Measurements from ENCODE around the gene CDH19. TPM values are rescaled to one million over a fixed set of nuclear protein-coding genes. Genes with fewer than 3 reads are reported as not detected.

Gene CDH19
- polyA plus RNA-seq, 3 donors: 0.01 TPM; not detected in 2

DNA sequence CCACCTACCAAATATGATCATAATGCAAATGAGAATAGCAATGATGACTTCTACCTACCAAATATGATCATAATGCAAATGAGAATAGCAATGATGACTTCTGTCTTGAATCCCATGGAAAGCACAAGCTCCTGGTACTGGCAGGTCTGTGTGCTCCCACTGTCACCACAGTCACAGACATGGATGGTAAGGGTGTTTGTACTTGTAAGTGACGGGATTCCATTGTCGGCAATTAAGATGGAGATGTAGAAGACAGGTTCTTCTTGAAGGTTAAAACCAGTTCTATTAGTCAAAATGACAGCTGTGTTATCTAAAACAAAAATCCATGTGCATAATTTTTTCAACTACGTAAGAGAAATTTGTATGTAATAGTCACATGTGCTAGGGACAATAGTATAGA, 95.0 kb downstream of the CDH19 start:
- no peaks in the 10 kb centered on the region for H3K9me3 ChIP-seq (replicated peaks in 1 of 2; ENCODE audit: control insufficient read depth in 1 of 2, insufficient read depth in 1 of 2, low read length in 2 of 2)
- no CpG with 5 or more reads among the region's 3 CpGs for WGBS (ENCODE audit: insufficient coverage)

DNA sequence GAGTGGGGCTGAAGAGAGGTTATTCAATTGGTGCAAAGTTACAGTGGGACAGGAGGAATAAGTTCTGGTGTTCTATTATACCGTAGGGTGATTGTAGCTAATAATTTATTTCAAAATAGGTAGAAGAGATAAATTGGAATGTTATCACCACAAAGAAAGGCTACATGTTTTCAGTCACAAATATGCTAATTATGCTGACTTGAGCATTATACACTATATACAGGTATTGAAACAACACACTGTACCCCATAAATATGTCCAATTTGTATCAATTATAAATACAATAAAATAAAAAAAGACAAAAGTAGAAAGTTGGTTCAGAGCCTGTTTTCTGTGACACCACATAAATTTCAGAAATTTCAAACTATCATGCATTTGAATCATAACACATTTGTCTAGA, 97.7 kb downstream of the CDH19 start:
- Mint-ChIP-seq H3K9me3 (no peaks in the 10 kb centered on the region), H3K36me3 (no peaks in the 10 kb centered on the region), H3K27ac (no peak overlapping the region)

More for the DNA sequence above, 95.0 kb downstream of the CDH19 start:
- H2AFZ ChIP-seq (ENCODE audit: insufficient read depth, low read depth, low read length, poor library complexity, severe bottlenecking): no peak overlapping the region
- Mint-ChIP-seq H3K27ac (no peak overlapping the region), H3K9me3 (no peaks in the 10 kb centered on the region), H3K27me3 (ENCODE audit: low read depth in 3 of 3) (no peaks in the 10 kb centered on the region), H3K4me3 (no peak overlapping the region), H3K4me1 (peaks cover 15% of the 10 kb centered on the region), H3K36me3 (no peaks in the 10 kb centered on the region)
- H3K4me3 ChIP-seq (replicated peaks in 1 of 3; ENCODE audit: low read depth in 2 of 3, low read length in 3 of 3): no peak overlapping the region
- TF ChIP-seq, protein P1, sequence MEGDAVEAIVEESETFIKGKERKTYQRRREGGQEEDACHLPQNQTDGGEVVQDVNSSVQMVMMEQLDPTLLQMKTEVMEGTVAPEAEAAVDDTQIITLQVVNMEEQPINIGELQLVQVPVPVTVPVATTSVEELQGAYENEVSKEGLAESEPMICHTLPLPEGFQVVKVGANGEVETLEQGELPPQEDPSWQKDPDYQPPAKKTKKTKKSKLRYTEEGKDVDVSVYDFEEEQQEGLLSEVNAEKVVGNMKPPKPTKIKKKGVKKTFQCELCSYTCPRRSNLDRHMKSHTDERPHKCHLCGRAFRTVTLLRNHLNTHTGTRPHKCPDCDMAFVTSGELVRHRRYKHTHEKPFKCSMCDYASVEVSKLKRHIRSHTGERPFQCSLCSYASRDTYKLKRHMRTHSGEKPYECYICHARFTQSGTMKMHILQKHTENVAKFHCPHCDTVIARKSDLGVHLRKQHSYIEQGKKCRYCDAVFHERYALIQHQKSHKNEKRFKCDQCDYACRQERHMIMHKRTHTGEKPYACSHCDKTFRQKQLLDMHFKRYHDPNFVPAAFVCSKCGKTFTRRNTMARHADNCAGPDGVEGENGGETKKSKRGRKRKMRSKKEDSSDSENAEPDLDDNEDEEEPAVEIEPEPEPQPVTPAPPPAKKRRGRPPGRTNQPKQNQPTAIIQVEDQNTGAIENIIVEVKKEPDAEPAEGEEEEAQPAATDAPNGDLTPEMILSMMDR (IDR thresholded peaks at IDR 0.05): no peak
- no peaks in the 10 kb centered on the region for H3K4me1 ChIP-seq (ENCODE audit: control insufficient read depth in 1 of 2, insufficient read depth in 2 of 2, low read length in 2 of 2)
- H3K27ac ChIP-seq (ENCODE audit: low read depth in 1 of 2, low read length in 2 of 2): no peak overlapping the region
- no peaks in the 10 kb centered on the region for H3K27me3 ChIP-seq (ENCODE audit: control insufficient read depth in 2 of 2, insufficient read depth in 2 of 2, low read length in 2 of 2)
- no peaks in the 10 kb centered on the region for H4K20me1 ChIP-seq (ENCODE audit: insufficient read depth, low read length)
- no peak for DNase-seq
- no peaks in the 10 kb centered on the region for H3K79me2 ChIP-seq (ENCODE audit: insufficient read depth, low read length)
- no peak overlapping the region for H3K4me2 ChIP-seq (replicated peaks; ENCODE audit: extremely low read depth, low read length, poor library complexity, severe bottlenecking)
- no peaks in the 10 kb centered on the region for H3K36me3 ChIP-seq (replicated peaks in 1 of 2; ENCODE audit: control insufficient read depth in 1 of 2, insufficient read depth in 2 of 2, low read length in 2 of 2)
- intact Hi-C loops (cut with micrococcal nuclease): no loop called here
- H3K9ac ChIP-seq (ENCODE audit: insufficient read depth, low read length, poor library complexity, severe bottlenecking): no peak overlapping the region

More for the DNA sequence above, 97.7 kb downstream of the CDH19 start:
- Mint-ChIP-seq H3K4me1 (peaks cover 5% of the 10 kb centered on the region), H3K27me3 (ENCODE audit: low read depth in 3 of 3) (no peaks in the 10 kb centered on the region), H3K4me3 (no peak overlapping the region)
- WGBS (ENCODE audit: insufficient coverage): no CpG with 5 or more reads among the region's 1 CpG
- intact Hi-C loops (cut with micrococcal nuclease): no loop called here
- H3K79me2 ChIP-seq (ENCODE audit: insufficient read depth, low read length): no peaks in the 10 kb centered on the region
- no peak overlapping the region for H3K27ac ChIP-seq (ENCODE audit: low read depth in 1 of 2, low read length in 2 of 2)
- no peaks in the 10 kb centered on the region for H3K27me3 ChIP-seq (ENCODE audit: control insufficient read depth in 2 of 2, insufficient read depth in 2 of 2, low read length in 2 of 2)
- H3K4me2 ChIP-seq (replicated peaks; ENCODE audit: extremely low read depth, low read length, poor library complexity, severe bottlenecking): no peak overlapping the region
- no peaks in the 10 kb centered on the region for H4K20me1 ChIP-seq (ENCODE audit: insufficient read depth, low read length)
- H2AFZ ChIP-seq (ENCODE audit: insufficient read depth, low read depth, low read length, poor library complexity, severe bottlenecking): no peak overlapping the region
- DNase-seq: no peak
- no peak overlapping the region for H3K9ac ChIP-seq (ENCODE audit: insufficient read depth, low read length, poor library complexity, severe bottlenecking)
- H3K36me3 ChIP-seq (replicated peaks in 1 of 2; ENCODE audit: control insufficient read depth in 1 of 2, insufficient read depth in 2 of 2, low read length in 2 of 2): no peaks in the 10 kb centered on the region
- no peaks in the 10 kb centered on the region for H3K9me3 ChIP-seq (replicated peaks in 1 of 2; ENCODE audit: control insufficient read depth in 1 of 2, insufficient read depth in 1 of 2, low read length in 2 of 2)
- TF ChIP-seq, protein P1 (IDR thresholded peaks at IDR 0.05): no peak
- no peaks in the 10 kb centered on the region for H3K4me1 ChIP-seq (ENCODE audit: control insufficient read depth in 1 of 2, insufficient read depth in 2 of 2, low read length in 2 of 2)
- no peak overlapping the region for H3K4me3 ChIP-seq (replicated peaks in 1 of 3; ENCODE audit: low read depth in 2 of 3, low read length in 3 of 3)
